OCI-LY7 (cell line): ENCODE measurements around the gene ZCWPW2. TPM values are rescaled to one million over a fixed set of nuclear protein-coding genes. Genes with fewer than 3 reads are reported as not detected.

Experiments
- BruUV-seq: library from RNA; stranded (reverse); fragments of 400-500 nt; replicated peaks from 2 replicates; lab custom pipeline; 2021; lab: Mats Ljungman, UMichigan
- CTCF ChIA-PET: fragments of 300-600 bp; sonication (Branson Sonifier 250); formaldehyde crosslinking; loops from one replicate; lab custom pipeline; 2022; ENCODE audit warnings: antibody characterized with exemption; ENCODE audit not compliant: unreplicated experiment; lab: Charles Lee
- POLR2A ChIA-PET: fragments of 300-600 bp; sonication (Branson Sonifier 250); formaldehyde crosslinking; loops from one replicate; lab custom pipeline; 2022; ENCODE audit warnings: antibody characterized with exemption; lab: Charles Lee
- DNase-seq: peaks from one replicate; pipeline ENCODE4 v3.0.0-alpha.2; 2015; ENCODE audit warnings: low spot score
- H2AFZ ChIP-seq: fragments of 200-600 bp; sonication (generic), shearing (Covaris generic); 2 replicates; pipeline ENCODE4 v1.6.1; 2014; ENCODE audit warnings: mild to moderate bottlenecking, antibody characterized with exemption, low read length, moderate library complexity
- H3K27ac ChIP-seq: fragments of 200-600 bp; sonication (generic); 2 replicates; pipeline ENCODE4 v1.5.1; 2014; ENCODE audit warnings: mixed run types, low read depth, mild to moderate bottlenecking, moderate library complexity, low read length, inconsistent platforms; ENCODE audit not compliant: poor library complexity, severe bottlenecking
- H3K36me3 ChIP-seq: fragments of 200-600 bp; sonication (generic); 2 replicates; pipeline ENCODE4 v1.6.1; 2014; ENCODE audit warnings: mild to moderate bottlenecking, antibody characterized with exemption, low read length, moderate library complexity, mixed read lengths; ENCODE audit not compliant: insufficient read depth
- H3K4me1 ChIP-seq: fragments of 200-600 bp; sonication (generic); 2 replicates; pipeline ENCODE4 v1.5.1; 2014; ENCODE audit warnings: mild to moderate bottlenecking, low read length; ENCODE audit not compliant: insufficient read depth, poor library complexity, severe bottlenecking
- H3K4me2 ChIP-seq: fragments of 200-600 bp; sonication (generic); 2 replicates; pipeline ENCODE4 v1.6.1; 2014; ENCODE audit warnings: mild to moderate bottlenecking, low read length
- H3K4me3 ChIP-seq: fragments of 200-600 bp; sonication (generic); 2 replicates; pipeline ENCODE4 v1.5.1; 2014; ENCODE audit warnings: mild to moderate bottlenecking, low read depth, low read length; ENCODE audit not compliant: poor library complexity, severe bottlenecking
- H3K79me2 ChIP-seq: fragments of 200-600 bp; sonication (generic); 2 replicates; pipeline ENCODE4 v1.6.1; 2016; ENCODE audit warnings: low read depth, mild to moderate bottlenecking, low read length, moderate library complexity, mixed read lengths; ENCODE audit not compliant: insufficient read depth
- H3K9me2 ChIP-seq: fragments of 200-600 bp; sonication (generic); 2 replicates; pipeline ENCODE4 v1.6.1; 2016; ENCODE audit warnings: mild to moderate bottlenecking, low read length, mixed read lengths; ENCODE audit not compliant: insufficient read depth
- H3K9me3 ChIP-seq: fragments of 200-600 bp; sonication (generic); 2 replicates; pipeline ENCODE4 v1.6.1; 2014; ENCODE audit warnings: mild to moderate bottlenecking, mixed run types, low read length, mixed read lengths
- H4K20me1 ChIP-seq: fragments of 200-600 bp; sonication (generic); 2 replicates; pipeline ENCODE4 v1.6.1; 2014; ENCODE audit warnings: mild to moderate bottlenecking, antibody characterized with exemption, low read length, moderate library complexity, mixed read lengths; ENCODE audit not compliant: insufficient read depth
- EZH2phosphoT487 ChIP-seq: fragments of 200-600 bp; sonication (generic); IDR thresholded peaks from 2 replicates; pipeline ENCODE4 v1.6.1; 2018; ENCODE audit warnings: low read depth, borderline replicate concordance, mild to moderate bottlenecking, mixed run types, antibody characterized with exemption, low read length, moderate library complexity, mixed read lengths
- intact Hi-C: fragments of 100-400 bp; cut with micrococcal nuclease; formaldehyde crosslinking; loops from one replicate; pipeline ENCODE4 v1.10.0; 2022; ENCODE audit not compliant: unreplicated experiment
- total RNA-seq, 2 experiments: library from RNA; depleted of rRNA in 1 of 2; stranded (reverse); fragments of >200 nt in 1 of 2; shearing (Covaris generic) in 1 of 2; gene quantifications; 2 replicates each; pipeline ENCODE4 v1.2.3, GENCODE V29; 2014 to 2022
- TF ChIP-seq, protein P1 (sequence below): fragments of 200-600 bp; sonication (generic); conservative IDR thresholded peaks from 2 replicates; pipeline ENCODE4 v1.5.1; 2014; ENCODE audit warnings: mild to moderate bottlenecking, antibody characterized with exemption, low read length, moderate library complexity, mixed read lengths

ZCWPW2 gene
- total RNA-seq, 2 experiments from 2014 or later, result 0.32 TPM; not detected in 1

DNA sequence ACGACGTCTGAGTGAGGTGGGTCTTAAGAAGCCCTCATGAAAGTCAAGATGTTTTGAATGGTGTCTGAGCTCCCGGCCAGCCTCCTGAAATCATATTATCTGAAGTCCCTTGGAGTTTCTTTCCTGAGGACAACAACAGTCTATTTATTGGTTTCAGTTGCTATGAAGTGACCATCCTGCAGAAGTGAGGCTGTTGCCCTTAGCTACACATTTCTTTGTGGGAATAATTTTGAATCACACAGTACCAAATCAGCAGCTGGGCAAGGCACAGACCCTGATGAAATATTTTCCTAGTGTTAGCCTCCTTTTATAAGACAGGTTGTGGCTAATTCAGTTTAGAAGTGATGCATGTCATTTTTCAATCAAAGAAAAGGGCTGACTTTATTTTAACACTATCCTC lies 220.8 kb downstream of the ZCWPW2 start:
- H3K4me3 ChIP-seq, result no peak overlapping the region
- POLR2A ChIA-PET, result no interaction called here
- H3K4me2 ChIP-seq, result no peak overlapping the region
- no peaks in the 10 kb centered on the region for H3K9me3 ChIP-seq
- no peaks in the 10 kb centered on the region for H3K79me2 ChIP-seq
- no peaks in the 10 kb centered on the region for H4K20me1 ChIP-seq
- intact Hi-C loops, result no loop called here
- DNase-seq, result no peak
- H3K27ac ChIP-seq, result no peak overlapping the region
- H3K36me3 ChIP-seq, result no peaks in the 10 kb centered on the region
- no peaks in the 10 kb centered on the region for H3K9me2 ChIP-seq
- H2AFZ ChIP-seq, result no peak overlapping the region
- CTCF ChIA-PET, result no interaction called here
- H3K4me1 ChIP-seq, result no peaks in the 10 kb centered on the region
- no peak for TF ChIP-seq EZH2phosphoT487
- TF ChIP-seq, protein P1, sequence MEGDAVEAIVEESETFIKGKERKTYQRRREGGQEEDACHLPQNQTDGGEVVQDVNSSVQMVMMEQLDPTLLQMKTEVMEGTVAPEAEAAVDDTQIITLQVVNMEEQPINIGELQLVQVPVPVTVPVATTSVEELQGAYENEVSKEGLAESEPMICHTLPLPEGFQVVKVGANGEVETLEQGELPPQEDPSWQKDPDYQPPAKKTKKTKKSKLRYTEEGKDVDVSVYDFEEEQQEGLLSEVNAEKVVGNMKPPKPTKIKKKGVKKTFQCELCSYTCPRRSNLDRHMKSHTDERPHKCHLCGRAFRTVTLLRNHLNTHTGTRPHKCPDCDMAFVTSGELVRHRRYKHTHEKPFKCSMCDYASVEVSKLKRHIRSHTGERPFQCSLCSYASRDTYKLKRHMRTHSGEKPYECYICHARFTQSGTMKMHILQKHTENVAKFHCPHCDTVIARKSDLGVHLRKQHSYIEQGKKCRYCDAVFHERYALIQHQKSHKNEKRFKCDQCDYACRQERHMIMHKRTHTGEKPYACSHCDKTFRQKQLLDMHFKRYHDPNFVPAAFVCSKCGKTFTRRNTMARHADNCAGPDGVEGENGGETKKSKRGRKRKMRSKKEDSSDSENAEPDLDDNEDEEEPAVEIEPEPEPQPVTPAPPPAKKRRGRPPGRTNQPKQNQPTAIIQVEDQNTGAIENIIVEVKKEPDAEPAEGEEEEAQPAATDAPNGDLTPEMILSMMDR, result no peak
- BruUV-seq, result no TSS peak

DNA sequence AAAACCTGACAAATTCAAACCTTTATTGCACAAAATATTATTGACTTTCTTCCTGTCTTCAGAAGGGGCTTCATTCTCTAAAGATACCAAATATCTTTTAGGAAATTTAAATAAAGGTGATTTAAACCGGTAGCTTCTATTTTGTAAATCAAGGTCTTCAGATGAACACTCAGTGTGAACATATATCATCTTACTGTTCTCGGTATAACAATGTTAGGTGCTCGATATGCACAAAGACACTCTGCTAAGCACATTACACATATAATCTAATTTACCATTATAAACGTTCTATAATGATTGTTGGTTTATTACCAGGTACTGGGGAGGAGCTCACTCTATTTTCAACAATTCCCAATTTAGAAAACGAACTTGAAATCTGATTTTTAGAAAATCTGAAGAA lies 225.5 kb downstream of the ZCWPW2 start:
- no peaks in the 10 kb centered on the region for H4K20me1 ChIP-seq
- BruUV-seq, result no TSS peak
- CTCF ChIA-PET, result no interaction called here

DNA sequence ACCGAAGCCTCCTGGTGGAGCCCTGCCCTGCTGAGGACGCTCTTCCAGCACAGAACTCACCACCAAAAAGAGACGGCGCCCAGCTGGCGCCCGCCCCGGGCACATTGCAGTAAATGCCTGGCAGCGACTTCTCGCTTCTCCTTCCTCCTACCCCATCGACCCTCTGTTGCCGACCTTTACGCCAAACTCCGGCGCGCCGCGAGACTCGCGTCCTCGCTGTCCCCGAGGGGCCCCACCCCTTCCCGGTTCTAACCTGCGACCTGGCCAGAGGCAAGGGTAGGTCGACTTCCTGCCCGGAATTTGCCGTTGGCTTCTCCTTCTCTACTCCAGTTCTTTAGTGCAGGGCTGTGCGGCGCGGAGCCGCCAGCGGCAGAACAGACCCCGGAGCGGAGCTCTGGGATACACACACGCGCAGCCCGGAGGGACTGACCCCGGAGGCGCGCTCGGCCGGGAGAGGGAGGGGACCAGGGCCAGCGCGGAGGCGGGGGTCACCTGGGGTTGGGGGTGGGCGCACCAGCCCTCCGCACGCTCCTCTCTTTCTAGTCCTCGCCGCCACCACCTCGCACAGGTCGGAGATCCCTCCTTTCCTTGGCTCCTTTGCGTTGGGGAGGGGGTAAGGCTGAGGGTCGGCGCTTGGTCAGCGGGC lies 226.7 kb downstream of the ZCWPW2 start:
- Histone ChIP-seq H3K9me3 (no peaks in the 10 kb centered on the region), H3K36me3 (no peaks in the 10 kb centered on the region), H3K9me2 (no peaks in the 10 kb centered on the region), H3K4me3 (no peak overlapping the region), H2AFZ (no peak overlapping the region), H3K4me2 (no peak overlapping the region), H3K79me2 (no peaks in the 10 kb centered on the region), H3K27ac (no peak overlapping the region), H3K4me1 (no peaks in the 10 kb centered on the region), H4K20me1 (no peaks in the 10 kb centered on the region)
- intact Hi-C loops, result no loop called here
- CTCF ChIA-PET, result no interaction called here
- POLR2A ChIA-PET, result no interaction called here
- no peak for DNase-seq
- no TSS peak for BruUV-seq
- TF ChIP-seq, protein P1, result no peak
- no peak for TF ChIP-seq EZH2phosphoT487

More for the DNA sequence above, 225.5 kb downstream of the ZCWPW2 start:
- Histone ChIP-seq H3K9me2 (no peaks in the 10 kb centered on the region), H3K36me3 (no peaks in the 10 kb centered on the region), H3K27ac (no peak overlapping the region), H3K4me2 (no peak overlapping the region), H3K4me1 (no peaks in the 10 kb centered on the region), H3K9me3 (no peaks in the 10 kb centered on the region), H2AFZ (no peak overlapping the region), H3K4me3 (no peak overlapping the region), H3K79me2 (no peaks in the 10 kb centered on the region)
- no peak for DNase-seq
- intact Hi-C loops, result no loop called here
- POLR2A ChIA-PET, result no interaction called here
- TF ChIP-seq EZH2phosphoT487, result no peak
- TF ChIP-seq, protein P1, result no peak
